CD4-positive, alpha-beta T cell treated with Interferon gamma for 1 hour (primary cell): ENCODE data around the gene ELFN1.

Experiments
- DNase-seq: peaks from one replicate; pipeline ENCODE4 v3.0.0-alpha.2; 2020

Gene ELFN1

DNA sequence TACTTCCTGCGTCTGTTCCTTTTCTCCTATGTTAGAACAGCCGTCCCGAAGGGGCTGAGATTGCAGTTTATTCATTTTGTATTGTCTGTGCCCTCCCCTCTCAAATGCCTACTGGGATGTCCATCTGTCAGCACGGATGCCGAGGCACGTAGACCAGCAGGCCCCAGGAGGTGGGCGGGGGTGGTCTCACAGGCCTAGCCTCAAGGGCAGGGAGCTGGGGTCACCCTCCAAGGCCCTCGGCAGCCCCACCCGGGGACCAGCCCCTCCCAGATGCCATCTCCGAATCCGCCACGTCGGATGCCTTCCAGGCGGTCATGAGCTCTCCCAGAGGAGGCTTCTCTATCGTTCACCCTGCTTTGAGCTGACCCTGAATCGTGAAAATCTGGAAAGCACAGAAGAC, 59.7 kb downstream of the ELFN1 start:
- no peak for DNase-seq

DNA sequence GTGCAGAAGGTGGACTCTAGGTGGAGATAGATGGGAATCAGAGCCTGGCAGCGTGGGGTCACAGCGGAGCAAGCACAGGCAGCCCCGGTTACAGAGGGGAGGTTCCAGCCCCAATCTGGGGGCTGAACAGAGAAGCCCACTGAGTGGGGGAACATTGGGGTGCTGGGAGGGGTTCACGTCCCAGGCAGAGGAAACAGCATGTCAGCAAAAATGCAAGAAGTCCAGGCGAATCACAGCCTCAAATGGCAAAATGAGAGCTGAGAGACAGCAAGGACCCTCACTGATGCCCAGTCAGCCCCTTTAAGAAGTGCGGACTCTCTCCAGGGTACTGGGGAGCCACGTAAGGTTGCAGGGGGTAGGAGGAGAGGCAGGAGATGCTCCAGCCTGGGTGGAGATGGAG, 62.0 kb downstream of the ELFN1 start:
- DNase-seq, result no peak

DNA sequence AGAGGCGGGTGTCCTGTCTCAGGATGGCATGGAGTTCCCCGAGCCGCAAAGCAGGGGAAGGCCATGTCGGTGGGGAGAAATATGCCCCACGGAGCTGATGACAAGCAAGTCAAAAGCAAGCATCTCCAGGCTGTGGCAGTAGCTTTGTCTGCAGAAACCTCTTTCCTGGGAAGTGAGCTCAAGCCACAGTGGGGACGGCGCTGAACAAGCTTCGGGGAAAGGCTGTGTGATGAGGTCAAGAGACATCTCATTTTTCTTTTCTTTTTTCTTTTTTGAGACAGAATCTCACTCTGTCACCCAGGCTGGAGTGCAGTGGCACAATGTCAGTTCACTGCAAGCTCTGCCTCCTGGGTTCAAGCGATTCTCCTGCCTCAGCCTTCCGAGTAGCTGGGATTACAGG, 62.6 kb downstream of the ELFN1 start:
- no peak for DNase-seq

DNA sequence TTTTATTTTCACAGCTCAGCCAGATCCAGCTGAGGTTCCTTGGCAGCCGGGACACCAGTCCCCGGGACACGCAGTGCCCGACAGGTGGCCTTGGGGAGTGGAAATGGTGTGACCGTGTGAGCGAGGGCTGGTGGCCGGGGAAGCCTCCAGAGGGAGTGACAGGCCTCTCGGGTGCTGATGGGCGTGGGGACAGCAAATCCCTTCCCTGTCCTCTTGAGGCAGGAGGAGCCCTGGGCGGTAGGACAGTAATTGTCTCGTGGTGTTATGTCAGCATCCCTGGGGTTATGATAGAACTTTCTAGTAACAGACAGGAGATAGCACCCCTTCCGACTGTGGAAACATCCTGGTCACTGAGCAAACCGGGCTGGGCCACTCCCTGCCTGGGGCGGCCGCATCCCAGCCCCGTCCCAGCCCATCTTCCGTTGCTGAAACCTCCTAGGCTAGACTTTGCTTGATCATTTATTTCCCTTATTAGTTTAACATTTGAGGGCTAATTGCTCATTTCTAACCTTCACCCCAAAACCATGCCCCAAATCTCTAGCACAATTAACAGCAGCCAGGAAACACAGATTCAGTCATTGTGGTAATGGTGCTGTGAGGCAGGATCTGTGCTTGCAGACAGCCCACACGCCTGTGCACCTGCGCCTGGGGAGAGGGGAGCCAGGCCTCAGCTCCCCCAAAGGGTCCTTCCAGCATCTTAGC, 63.3 kb downstream of the ELFN1 start:
- DNase-seq, result no peak

DNA sequence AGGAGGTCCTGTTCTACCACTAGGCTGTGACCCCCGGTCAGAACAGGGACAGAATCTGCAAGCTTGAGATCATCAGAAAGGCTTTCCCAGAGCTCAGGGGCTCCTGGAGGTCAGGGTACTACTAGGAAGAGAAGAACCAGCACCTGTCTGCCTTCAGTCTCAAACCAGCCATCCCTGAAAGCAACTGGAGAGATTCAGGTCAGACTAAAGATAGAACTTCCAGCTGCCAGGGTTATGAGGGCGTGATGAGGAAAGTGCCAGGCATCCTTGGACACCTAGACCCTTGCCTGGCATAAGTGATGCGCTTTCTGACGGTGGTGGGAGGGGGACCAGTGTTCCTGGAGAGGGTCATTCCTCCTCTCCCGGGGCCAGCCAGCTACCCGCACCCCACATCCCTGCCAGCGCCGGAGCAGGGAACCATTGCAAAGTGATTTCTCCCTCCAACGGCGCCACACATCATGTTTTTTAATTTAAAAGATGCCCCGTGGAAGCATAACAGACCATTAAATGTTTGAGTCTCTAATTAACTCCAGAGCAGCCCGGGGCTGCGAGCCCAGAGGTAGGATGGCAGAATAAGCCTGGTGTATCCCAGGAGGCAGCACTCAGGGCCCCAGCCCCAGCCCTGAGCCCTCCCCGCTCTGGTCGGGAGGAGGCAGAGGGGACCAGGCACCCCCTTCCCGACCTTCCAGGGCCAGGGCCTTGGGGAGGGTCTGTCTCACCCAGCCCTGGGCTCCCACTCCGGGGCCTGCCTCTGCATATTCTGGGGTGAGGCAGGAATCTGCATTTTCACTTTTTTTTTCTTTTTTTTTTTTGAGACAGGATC, 64.0 kb downstream of the ELFN1 start:
- no peak for DNase-seq

DNA sequence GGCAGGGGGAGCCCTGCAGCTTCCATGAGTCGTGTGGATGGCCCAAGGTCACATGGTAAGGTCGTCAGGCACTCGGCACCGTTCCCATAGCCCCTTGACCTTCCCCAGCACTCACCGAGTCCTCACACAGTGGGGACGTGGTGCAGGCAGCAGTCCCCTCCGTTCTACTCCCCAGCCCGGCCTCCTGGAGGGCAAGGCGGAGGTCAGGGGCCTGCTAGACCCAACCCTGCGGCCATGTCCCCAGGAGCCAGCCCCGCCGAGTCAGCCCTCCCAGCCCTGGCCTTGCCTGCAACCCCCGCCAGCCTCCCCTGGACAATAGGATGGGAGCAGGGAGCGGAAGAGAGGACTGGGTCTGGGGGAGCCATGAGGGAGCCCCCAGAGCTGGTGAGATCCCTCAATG, 65.2 kb downstream of the ELFN1 start:
- no peak for DNase-seq

DNA sequence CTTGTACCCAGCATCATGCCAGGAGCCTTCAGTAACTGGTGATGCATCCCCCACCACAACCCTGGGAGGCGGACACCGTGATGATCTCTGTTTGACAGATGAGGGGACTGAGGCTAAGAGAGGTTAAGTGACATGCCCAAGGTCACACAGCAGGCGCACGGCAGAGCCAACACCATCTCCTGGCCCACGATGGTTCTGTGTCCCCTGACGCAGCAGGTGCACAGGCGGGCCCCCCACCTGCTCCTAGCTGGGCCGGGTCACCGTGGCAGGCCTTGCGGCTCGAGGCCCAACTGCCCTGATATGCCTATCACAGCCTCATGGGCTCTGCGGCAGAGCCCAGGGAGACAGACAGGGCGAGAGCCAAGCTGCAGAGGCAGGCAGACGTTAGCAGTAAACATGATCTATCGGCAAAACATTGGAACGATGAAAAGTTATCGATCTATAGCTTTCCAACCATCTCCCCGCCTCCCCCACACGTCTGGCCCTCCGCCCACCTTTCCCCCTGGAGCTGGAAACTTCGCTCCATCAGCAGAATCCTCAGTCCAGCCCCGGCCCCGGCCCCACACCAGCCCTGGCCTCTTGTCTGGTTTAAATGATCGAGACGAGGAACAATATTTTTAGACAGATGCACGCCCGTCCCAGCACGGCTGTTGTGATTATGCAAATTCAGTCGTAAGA, 65.9 kb downstream of the ELFN1 start:
- no peak for DNase-seq

DNA sequence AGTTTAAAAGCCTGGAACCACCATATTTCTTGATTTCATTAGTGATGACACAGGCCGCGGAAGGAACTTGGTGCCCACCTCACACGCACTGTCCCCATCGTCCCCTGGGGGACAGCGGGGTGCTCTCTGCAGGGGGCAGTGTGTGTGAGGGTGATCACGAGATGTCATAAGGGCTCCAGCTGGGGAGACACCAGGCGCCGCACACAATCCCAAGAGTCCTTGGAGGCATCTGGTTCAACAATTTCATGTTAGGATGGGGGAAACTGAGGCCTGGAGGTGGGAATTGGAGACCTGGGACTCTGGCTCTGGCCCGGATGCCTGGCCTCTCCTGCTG, 66.4 kb downstream of the ELFN1 start:
- DNase-seq, result no peak

DNA sequence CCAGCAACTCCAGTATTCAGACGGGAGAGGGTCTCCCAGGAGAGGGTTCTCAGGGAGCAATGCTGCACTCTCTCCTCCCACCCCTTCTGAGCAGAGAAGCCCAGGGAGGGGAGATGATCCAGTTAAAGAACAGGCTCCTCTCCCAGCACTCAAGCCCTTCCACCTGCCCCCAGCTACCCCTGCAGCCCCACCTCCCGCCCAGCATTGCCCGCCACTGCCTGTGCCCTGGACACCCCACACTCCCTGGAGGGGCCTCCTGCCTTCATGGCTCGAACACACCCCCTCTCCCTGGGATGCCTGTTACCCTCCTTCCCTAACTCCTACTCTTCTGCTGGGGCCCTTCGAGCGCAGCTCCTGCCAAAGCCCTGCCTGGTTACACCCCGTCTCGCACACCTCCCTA, 66.8 kb downstream of the ELFN1 start:
- DNase-seq, result no peak

DNA sequence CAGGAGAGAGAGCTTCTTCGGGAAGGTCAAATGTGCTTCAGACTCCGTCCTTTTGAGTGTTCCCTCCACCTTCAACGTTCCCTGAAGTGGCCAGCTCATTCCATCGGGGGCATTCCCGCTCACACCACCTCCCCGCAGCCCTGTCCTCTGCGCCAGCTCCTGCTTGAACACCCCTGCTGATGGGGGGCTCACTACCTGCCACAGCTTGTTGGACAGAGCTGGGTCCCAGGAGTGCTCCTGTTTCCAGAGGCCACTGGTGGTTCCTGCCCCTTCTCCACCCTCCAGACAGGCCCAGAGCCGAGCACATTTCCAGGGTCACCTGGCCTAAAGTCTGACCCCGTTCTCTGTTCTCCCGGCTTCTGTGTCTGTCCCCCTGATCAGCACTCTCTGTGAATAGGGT, 67.4 kb downstream of the ELFN1 start:
- DNase-seq, result no peak

DNA sequence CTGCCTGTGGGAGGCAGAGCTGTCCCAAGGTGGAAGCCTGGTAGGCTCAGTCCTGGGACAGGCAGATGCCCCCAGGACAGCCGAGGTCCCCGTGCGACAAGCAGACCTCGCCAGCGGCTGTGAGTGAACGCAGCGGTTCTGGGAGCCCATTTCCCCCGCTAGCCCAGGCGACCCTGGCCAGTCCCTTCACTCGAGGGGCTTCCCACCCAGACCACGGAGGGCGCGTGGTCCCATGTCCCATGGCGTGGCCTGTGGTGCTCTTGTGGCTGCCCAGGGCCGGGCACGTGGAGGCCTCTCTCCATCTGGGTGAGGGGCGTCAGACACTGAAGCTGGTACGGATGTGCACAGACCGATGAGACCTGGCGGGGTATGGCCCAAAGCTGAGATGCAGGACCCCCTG, 67.9 kb downstream of the ELFN1 start:
- DNase-seq, result no peak

DNA sequence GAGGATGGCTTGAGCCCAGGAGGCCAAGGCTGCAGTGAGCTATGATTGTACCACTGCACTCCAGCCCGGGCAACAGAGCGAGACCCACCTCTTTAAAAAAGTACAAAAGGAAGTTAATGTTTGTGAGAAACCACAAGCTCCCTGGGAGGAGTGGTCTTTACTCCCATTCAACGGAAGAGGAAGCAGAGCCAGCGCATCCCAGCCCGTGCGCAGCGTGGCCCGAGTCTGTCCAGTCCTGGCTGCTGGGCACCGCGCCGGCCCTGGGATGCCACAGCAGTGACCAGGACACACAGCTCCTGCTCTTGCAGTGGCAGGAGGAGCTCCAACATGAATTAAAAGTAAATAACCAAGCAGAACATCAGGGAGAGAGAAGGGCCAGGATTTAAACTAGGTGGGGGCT, 68.4 kb downstream of the ELFN1 start:
- no peak for DNase-seq

DNA sequence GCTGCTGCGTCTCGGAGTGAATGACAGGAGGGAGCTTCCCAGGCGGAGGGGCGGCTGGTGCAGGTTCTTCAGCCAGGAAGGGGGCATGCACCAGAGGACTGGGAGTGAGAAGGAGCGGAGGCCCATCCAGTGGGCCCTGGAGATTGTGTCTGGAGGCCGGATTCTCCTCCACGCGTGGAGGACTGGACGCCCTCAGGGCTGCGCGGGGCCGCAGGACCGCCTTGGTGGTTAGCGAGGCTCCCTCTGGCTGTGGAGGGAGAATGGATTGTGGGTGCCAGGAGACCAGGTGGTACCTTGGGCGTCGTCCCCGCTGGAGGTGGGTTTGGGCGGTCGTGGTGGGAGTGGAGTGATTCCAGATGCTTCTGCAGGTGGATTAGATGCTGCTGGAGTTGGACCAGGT, 68.9 kb downstream of the ELFN1 start:
- no peak for DNase-seq

DNA sequence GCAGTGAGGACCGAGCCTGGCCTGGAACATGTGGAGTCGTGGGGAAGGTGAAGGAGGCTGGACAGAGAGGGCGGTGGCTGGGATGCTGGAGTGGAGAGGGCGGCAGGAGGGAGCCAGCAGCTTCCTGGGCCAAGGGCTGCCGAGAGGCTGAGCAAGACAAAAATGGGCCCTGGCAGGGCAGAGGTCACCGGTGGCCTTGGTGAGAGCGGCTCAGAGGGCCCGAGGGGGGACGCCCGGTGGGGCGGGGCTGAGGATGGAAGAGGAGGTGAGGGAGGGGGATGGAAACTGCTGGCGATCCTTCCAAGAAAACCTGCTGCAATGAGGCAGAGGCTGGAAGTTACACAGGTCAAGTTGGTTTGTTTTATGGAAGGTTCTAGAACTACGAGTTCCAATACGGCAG, 69.5 kb downstream of the ELFN1 start:
- DNase-seq, result no peak

DNA sequence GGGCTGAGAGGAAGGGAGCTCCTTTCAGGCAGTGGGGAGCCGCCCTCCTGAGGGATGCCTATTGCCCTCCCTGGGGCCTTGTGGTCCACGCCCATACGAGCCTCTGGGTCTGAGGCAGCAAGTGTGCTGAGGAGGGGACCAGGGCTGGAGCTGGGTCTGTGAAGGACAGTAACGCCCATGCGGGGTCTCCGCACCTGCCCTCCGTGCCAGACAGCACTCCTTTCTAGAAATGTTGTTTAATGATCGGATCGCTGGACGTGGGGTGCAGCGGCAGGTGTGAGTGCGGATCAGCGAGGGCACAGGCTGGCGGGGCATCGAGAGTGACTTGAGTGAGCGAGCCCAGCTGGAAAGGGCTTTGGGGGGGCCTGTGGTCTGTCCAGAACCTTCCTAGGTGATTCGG, 70.1 kb downstream of the ELFN1 start:
- no peak for DNase-seq

DNA sequence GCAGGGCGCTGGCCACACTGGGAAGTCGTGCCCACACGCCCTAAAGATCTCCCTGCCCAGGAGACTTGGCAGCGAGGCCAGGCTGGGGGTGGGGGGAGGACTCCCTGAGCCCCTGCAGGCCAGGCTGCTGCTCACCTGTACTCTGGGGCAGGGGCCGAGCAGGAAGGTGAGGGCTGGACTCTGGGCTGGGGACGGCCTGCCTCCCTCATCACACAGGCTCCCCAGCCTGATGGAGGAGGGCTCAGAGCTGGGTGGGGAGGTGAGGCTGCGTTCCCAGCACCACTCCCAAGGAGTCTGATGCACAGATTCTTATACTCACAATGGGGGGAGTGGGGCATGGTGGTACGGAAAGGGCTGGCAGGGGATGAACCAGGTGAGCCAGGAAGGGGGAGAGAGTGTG, 71.2 kb downstream of the ELFN1 start:
- DNase-seq, result no peak

DNA sequence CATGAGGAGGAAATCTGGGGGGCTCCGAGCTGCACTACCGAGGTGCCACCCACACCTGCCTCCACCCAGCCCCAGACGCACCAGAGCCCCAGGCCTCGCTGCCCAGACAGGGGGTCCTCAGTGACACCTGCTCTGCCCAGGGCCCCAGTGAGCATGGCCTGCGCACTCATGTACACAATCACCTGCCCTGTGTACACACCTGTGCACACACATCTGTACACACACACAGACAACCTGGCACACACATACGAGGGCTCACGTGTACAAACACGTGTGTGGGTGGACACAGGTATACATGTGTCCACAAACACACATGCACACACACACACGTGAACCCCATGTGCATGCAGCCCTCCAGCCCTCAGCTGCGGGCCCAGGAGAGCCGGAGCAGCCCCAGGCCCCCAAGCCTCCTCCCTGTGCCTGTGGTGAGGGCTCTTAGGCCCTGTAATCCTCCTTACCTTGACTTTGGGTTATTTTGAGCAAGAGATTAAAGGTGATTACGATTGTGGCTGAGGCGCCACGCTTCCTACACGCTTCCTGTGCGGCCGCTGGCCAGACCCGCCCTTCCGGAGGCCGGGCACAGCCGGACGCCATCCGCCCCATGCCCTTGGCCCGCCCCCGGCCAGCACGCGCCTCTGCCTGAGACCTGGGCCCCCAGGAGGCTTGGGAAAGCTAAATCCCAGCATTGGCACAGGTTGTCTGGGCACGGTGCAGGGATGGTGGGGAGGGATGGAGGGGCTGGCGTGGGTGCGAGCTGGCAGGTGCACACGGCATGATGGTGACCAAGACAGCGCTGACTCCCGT, 71.9 kb downstream of the ELFN1 start:
- peak; percentile 20 for DNase-seq

DNA sequence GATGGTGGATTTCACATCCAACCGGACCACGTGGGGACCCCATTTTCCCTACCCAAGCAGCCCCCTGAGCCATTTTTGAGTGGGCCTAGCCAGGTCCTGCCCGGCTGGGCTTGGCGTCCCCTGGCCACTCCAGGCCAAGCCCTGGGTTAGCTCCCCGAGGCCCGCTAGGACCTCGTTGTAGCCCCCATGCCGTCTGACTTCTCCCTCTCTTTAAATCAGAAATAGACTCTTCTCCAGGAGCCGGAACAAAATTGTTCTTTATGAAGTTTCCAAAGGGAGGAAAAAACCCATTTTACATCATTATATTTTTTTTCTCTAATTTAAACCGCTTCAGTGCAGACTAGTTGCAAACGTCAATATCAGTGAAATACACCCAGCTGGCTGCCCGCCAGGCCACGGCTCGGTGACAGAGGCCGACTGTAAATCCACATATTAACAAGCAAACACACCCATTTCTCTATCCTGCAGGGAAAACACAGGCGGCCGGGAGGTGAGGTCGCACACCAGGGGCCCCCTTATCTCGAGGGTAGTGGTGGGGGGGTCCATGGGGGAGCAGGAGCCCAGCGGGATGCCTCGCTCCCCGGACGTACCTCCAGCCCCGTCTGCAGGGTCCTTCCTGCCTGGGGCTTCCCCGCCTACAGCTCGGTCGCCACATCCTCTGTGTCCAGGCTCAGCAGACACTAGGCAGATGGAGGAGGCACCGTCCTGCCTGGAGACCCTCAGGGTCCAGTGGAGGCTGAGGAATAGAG, 72.7 kb downstream of the ELFN1 start:
- peak; percentile 24 for DNase-seq

DNA sequence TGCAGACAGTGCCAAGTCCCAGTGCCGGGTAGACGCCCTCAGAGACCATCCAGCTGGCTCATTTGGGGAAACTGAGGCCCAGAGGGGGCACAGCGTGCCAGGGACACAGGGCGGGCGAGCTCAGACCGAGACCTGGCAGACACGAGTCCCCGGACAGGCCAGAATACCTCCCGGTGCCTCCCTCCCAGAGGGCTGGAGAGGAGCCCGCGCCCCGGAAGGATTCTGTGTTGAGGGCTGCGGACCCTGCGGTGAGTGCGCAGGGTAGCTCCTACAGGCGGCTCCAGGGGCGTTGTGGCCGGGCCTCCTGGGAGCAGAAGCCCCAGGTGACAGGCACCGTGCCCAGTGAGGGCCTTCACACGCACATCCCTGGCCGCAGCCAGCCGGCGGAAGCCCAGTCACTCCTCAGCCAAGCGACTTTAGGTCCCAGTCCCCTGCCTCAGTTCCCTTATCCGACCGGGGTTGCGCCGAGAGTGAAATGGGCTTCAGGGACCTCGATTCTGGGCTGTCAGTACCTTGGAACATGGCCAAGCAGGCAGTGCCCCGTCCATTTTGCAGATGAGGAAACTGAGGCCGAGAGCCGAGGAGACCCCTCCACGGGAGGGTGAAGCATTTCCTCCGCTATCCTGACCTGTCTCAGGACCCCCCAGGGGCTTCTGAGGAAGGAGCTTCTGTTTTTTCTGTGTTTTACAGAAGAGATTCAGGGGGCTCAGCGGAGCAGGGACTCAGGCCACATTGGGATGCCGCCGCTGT, 73.6 kb downstream of the ELFN1 start:
- DNase-seq, result no peak

DNA sequence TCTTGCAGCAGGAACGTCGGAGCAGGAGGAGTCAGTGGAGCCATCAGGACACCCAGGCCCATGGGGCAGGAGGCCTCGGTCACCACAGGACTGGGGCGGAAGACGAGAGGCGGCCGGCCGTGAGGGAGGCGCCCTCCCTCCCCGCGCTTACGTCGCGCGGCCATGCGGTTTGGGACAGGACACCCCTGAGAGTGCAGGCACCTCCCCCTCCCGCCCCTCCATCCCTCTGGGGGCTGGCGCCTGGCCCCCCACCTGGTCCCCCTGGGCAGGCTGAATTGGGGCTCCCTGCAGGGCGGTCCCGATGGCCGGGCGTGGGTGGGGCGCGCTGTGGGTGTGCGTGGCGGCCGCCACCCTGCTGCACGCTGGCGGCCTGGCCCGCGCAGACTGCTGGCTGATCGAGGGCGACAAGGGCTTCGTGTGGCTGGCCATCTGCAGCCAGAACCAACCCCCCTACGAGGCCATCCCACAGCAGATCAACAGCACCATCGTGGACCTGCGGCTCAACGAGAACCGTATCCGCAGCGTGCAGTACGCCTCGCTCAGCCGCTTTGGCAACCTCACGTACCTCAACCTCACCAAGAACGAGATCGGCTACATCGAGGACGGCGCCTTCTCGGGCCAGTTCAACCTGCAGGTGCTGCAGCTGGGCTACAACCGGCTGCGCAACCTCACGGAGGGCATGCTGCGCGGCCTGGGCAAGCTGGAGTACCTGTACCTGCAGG, 74.4 kb downstream of the ELFN1 start:
- DNase-seq, result no peak

DNA sequence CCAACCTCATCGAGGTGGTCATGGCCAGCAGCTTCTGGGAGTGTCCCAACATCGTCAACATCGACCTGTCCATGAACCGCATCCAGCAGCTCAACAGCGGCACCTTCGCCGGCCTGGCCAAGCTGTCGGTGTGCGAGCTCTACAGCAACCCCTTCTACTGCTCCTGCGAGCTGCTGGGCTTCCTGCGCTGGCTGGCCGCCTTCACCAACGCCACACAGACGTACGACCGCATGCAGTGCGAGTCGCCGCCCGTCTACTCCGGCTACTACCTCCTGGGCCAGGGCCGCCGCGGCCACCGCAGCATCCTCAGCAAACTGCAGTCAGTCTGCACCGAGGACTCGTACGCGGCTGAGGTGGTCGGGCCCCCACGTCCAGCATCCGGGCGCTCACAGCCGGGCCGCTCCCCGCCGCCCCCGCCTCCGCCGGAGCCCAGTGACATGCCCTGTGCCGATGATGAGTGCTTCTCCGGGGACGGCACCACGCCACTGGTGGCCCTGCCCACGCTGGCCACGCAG, 75.0 kb downstream of the ELFN1 start:
- no peak for DNase-seq
